CD4-positive, alpha-beta T cell treated with Interleukin-2 at 100 ng/mL for 4 hours (primary cell): ENCODE data around the gene SLC35F3.

Experiments
- DNase-seq: peaks from one replicate; pipeline ENCODE4 v3.0.0-alpha.2; 2020; ENCODE audit warnings: low spot score

The SLC35F3 gene

DNA sequence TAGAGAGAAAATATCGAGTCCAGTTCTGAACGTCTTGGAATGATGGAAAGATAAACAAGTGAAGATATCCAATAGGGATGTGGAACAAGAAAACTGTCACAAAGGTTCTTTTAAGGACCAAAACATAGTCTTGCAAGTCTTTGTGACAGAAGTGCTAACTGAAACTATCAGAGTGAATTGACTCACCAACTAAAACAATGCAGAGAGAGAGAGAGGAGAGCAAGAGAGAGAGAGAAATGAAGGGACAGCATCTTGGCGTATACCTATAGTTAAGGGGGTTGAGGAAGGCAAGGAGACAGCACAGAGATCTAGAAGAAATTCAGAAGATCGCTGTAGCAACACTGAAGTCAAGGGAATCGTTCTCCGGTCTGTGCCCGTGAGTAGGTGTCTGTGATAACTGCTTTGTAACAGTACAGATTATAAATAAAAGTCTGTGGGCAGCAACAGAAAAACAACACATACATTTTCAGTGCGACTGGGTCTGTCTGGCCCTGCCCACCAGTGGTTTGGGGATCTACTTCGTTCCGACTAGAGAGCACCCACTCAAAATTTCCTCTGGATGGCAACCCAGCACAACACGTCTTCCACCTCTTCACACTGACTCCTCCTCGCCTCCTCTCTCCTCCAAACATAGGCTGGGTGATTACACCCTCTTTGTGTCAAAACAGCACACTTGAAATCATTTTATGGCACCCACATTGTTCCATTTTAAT, 464.0 kb downstream of the SLC35F3 start:
- peak; percentile 34 for DNase-seq

DNA sequence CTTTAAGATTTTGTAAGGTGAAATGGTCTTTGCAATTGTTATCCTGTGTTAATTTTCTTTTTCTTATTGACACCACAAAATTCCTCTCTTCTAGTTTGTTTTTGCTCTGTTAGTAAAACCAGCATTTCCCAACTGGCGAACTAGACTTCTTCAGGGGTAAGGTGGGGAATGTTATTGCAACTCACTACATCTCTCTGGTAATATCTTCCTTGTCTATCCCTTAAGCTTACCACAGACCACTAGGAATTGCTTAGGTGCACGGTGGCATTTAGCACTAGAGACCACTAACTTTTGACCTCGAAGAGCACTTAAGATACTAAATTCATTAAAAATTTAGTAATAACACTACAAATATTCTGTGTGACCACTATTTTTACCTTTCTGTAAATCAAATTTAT, 464.6 kb downstream of the SLC35F3 start:
- DNase-seq: no peak

DNA sequence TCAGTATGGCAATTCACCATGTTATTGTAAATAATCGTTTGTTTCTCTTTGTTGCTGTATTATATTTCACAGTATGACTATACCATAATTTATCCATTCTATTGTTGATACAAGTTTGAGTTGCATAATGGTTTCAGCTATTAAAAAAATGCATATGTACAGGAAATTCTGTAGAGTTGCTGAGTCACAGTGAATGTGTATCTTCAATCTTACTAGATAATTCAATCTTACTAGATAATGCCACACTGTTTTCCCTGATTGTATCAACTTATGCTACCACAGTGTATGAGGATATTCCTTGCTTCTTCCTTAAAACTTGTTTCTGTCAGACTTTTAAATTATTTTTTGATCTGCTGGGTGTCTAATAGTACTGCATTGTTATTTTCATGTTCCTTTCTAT, 465.3 kb downstream of the SLC35F3 start:
- no peak for DNase-seq

DNA sequence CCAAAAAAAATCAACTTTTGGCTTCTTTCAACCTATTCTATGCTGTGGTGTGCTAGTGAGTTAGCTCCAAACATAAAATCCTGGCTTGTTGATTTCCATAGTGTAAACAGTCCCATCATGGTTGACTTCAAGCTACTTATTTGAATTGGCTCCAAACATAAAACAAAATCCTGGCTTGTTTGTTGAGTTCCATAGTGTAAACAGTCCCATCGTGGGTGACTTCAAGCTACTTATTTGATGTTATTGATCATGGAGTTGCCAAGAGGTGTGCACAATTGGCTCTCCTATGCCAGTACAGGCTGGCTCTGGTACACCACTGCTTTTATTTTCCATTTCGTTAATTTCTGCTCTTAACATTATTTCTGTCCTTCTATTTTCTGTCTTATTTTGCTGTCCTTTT, 466.9 kb downstream of the SLC35F3 start:
- DNase-seq: no peak

DNA sequence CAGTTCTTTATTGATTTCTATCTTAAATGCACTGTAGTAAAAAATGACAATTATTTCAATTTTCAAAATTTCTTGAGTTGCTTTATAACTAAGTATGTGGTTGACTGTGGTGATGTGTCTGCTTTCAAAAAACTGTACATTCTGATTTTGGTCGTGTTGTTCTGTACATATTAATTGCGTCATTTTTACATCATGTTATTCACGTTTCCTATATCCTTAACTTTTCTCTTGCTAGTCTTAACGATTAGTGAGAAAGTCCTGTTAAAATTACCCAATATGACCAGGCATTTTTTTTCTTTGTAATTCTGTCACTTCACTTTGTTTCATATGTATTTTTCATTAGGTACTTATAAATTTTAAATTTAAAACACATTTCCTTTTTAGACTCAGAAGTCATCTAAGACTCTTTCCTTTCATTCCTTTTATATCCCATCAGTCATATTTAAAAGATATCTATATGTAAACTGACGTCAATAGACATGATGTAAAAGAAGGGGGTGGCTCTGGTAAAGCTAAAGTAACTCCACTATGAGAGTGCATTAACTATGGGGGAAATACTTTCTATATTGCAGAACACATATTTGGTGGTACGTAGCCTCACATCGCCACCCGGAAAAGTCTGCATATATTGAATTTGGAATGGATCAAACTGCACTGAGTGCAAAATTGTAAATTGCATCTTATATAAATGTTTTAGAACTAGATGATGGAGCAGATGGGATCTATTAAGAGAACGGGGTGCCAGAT, 467.7 kb downstream of the SLC35F3 start:
- DNase-seq: no peak

DNA sequence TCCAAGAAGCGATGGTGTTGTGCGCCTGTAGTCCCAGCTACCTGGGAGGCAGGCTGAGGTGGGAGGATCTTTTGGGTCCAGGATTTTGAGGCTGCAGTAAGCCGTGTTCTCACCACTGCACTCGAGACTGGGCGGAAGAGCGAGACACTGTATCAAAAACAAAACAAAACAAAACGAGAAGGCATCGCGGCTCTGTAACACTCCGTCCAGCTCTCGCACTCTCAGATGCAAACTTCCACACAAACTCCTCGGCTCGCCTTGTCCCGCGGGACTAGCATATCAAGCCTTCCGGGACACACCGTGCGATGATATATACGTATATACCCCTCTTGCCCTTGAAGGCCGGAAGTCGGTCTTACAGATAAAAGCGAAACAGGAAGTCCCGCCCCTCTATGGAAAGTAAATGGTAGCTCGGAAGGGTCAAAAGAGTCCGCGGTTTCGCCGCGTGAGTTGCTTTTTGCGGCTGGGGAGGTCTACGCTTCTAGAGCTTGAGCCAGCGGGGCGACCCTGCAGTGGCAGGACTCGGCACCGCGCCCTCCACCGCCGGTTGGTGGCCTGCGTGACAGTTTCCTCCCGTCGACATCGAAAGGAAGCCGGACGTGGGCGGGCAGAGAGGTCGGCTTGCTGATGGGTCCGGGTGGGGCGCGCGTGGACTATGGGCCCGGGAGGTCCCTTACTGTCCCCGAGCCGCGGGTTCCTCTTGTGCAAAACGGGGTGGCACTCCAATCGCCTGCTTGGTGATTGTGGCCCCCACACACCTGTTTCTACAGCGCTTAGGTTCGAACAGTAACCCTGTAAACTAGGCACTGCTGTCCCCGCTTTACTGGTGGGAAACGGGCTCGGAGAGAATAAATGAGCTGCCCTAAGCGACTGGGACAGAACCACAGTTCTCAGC, 468.8 kb downstream of the SLC35F3 start, which contains the start of gene COA6:
Gene COA6, plus strand, starts transcription at position 393 of the 895 bp plus-strand sequence. Its CDS starts 11 bp downstream, at position 404.
- peak; percentile 92 for DNase-seq

DNA sequence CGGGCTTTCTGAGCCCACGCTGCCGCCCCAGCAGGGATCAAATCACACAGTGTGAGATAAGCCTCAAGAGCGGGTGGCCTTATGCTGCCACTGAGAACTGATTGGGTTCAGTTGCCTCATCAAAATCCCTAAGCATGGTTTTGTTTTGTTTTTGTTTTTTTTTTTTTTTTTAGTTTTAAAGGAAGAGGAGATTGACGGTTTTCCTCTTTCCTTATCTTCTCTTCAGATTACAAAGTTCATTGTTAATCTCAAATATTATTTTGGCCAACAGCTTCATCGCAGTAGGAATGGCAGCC, 469.4 kb downstream of the SLC35F3 start:
- no peak for DNase-seq
